ENCODE measurements around the gene PPM1M. TPM values are rescaled to one million over a fixed set of nuclear protein-coding genes. Genes with fewer than 3 reads are reported as not detected.

The PPM1M gene
- total RNA-seq, 2 experiments from 2014 or later: 90.7 to 91.9 TPM

DNA sequence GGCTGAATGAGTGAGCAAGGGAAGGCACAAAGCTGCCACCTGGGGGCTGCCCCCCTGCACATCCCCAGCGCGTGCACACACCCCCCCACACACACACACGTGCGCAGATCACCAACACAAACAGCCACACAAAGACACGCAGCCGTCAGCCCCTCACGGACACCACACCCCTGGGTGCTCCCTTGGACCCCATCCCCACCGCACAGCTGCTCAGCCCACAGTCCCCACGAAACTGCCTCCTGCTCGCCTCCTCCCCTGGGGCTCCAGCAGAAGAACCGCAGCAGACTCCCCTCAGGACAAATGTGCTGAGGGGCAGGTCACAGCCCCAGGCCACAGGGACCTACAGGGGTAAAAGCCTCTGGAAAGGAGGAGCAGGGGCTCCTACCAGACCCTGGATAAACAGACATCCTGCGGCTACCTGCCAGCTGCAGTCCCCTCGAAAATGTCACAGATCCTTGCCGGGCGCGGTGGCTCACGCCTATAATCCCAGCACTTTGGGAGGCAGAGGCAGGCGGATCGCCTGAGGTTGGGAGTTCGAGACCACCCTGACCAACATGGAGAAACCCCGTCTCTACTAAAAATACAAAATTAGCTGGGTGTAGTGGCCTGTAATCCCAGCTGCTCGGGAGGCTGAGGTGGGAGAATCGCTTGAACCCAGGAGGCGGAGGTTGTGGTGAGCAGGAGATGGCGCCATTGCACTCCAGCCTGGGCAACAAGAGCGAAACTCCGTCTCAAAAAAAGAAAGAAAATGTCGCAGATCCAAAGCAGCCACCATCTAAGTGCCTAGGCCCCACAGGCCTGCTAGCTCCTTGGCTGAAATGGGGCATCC is 13.1 kb upstream of the PPM1M start:
- Mint-ChIP-seq H3K9me3 (ENCODE audit: insufficient read depth) (no peaks in the 10 kb centered on the region), H3K4me3 (peak overlapping the region; percentile 17), H3K27ac (peak overlapping the region; percentile 61), H3K36me3 (ENCODE audit: low read depth) (peaks cover 64% of the 10 kb centered on the region), H3K27me3 (ENCODE audit: low read depth) (no peaks in the 10 kb centered on the region), H3K4me1 (ENCODE audit: low read depth) (peaks cover 66% of the 10 kb centered on the region)
- peak; percentile 55 for DNase-seq
- peak; percentile 5 for ATAC-seq
- ChIA-PET POLR2A (interaction anchor here (0.7 to 2.9 kb wide), 8 partner anchors 8 to 56 kb away, joined by 3 to 17 read pairs (median 10); partner anchors contain the start of genes GLYCTK and WDR82), CTCF (interaction anchor here (0.6 to 11.1 kb wide), 19 partner anchors 8 to 180 kb away, joined by 3 to 176 read pairs (median 13); partner anchors contain the start of genes DNAH1, GLYCTK, PPM1M and WDR82)

DNA sequence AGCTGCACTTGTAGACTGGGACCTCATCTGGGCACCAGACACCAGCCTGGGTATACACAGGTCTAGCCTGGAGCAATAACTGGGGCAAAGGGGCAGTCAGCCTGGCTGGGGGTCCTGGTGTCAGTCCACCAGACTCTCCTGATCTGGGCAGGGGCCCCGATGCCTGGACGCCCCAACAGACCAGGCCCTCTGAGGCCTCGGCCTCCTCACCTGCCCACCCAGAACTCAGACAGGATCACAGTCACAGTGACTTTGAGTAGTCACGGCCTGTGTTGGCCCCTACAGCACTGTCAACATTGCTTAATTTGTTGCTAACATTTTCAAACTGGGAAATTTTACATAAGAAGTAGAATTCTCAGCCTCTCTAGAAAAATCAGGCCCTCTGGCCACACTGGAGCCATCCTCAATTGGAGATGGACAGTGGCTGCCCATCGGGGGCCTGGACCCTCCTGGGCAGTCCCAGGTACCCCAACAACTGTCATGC is 12.4 kb upstream of the PPM1M start:
- no peak for DNase-seq
- no peak for ATAC-seq
- Mint-ChIP-seq H3K4me3 (no peak overlapping the region), H3K36me3 (ENCODE audit: low read depth) (peaks cover 59% of the 10 kb centered on the region), H3K27me3 (ENCODE audit: low read depth) (no peaks in the 10 kb centered on the region), H3K4me1 (ENCODE audit: low read depth) (peaks cover 69% of the 10 kb centered on the region), H3K27ac (peak overlapping the region; percentile 61), H3K9me3 (ENCODE audit: insufficient read depth) (no peaks in the 10 kb centered on the region)
- ChIA-PET POLR2A (interaction anchor here (1.8 to 2.9 kb wide), 3 partner anchors 15 to 55 kb away, joined by 6 to 11 read pairs (median 8); partner anchors contain the start of gene GLYCTK), CTCF (interaction anchor here (0.6 to 11.1 kb wide), 12 partner anchors 8 to 106 kb away, joined by 4 to 176 read pairs (median 25); partner anchors contain the start of genes GLYCTK, PPM1M and WDR82)

DNA sequence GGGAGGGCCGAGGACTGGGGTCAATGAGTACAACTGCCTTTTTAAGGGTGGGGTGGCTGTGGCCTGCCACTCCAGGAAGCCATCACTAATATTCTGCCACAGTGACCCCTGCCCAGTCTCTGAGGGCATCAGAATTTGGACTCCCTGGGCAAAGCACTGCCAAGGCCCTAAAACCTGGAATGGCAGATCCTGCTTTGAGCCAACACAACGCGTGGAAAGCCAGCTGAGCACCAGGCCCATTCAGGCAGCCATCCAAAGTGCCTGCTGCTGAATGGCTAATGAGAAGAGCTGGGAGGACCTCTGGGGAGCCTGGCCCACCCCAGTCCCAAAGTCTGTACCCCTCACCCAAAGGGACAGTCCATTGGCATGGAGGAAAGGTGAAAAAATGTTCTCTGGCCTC is 11.6 kb upstream of the PPM1M start:
- DNase-seq (no peak), ATAC-seq (no peak)
- Mint-ChIP-seq H3K36me3 (ENCODE audit: low read depth) (peaks cover 62% of the 10 kb centered on the region), H3K27me3 (ENCODE audit: low read depth) (no peaks in the 10 kb centered on the region), H3K9me3 (ENCODE audit: insufficient read depth) (no peaks in the 10 kb centered on the region), H3K4me3 (peak overlapping the region; percentile 3), H3K27ac (peak overlapping the region; percentile 74), H3K4me1 (ENCODE audit: low read depth) (peaks cover 73% of the 10 kb centered on the region)
- CTCF ChIA-PET: interaction anchor here (0.8 to 13.1 kb wide), 6 partner anchors 8 to 105 kb away, joined by 3 to 176 read pairs (median 28); partner anchors contain the start of genes TLR9 and WDR82
- POLR2A ChIA-PET: interaction anchor here (1.1 to 2.3 kb wide), 3 partner anchors 44 to 48 kb away, joined by 3 to 13 read pairs (median 4); partner anchors contain the start of gene WDR82

DNA sequence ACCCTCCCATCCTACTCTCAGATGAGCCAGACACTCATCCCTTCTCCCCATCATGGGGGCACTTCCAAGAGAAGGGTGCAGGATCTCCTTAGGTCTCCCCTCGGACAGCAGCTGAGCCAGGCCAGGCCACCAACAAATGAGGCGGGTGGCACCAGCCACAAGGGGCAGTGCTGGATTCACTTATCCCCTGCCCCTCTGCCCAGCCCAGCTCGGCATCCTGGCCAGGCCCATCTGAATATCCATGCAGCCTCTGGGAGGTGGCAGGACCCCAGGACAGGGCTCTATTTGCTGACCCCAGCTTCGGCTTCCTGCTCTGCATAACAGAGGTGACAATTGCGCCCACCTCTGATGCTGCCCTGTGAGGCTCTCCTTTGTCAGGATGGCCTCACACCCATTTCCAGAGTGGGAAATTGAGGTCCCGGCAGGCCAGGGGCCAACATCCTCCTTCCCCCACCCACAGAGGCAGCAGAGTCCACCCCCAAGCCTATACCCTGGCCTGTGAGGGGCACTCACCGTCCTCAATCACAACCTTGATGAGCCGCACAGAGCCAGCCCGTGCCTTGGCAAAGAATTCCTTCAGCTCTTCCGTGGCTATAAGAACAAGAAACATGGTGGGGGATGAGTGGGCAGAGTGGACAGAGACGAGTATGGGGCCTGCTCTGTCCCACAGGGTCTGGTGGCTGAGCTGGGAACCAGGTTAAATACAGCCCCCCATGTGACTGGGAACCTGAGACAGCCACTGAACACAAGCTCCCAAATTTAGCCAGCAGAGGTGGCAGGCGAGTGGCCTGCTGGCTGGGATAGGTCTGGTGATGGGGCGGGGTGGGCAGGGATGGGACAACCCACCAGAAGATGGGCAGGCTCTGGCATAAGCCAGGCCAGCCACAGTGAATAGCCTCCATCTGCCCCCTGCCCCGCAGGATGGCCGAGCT is 10.8 kb upstream of the PPM1M start:
- ATAC-seq (no peak), DNase-seq (no peak)
- Mint-ChIP-seq H3K4me3 (no peak overlapping the region), H3K4me1 (ENCODE audit: low read depth) (peaks cover 73% of the 10 kb centered on the region), H3K27me3 (ENCODE audit: low read depth) (no peaks in the 10 kb centered on the region), H3K36me3 (ENCODE audit: low read depth) (peaks cover 61% of the 10 kb centered on the region), H3K27ac (peak overlapping the region; percentile 60), H3K9me3 (ENCODE audit: insufficient read depth) (no peaks in the 10 kb centered on the region)
- POLR2A ChIA-PET: interaction anchor here (0.5 to 2.7 kb wide), 6 partner anchors 12 to 47 kb away, joined by 3 to 13 read pairs (median 5); partner anchors contain the start of gene WDR82
- CTCF ChIA-PET: interaction anchor here (0.8 to 13.1 kb wide), 8 partner anchors 9 to 104 kb away, joined by 3 to 176 read pairs (median 12); partner anchors contain the start of genes TLR9 and WDR82

DNA sequence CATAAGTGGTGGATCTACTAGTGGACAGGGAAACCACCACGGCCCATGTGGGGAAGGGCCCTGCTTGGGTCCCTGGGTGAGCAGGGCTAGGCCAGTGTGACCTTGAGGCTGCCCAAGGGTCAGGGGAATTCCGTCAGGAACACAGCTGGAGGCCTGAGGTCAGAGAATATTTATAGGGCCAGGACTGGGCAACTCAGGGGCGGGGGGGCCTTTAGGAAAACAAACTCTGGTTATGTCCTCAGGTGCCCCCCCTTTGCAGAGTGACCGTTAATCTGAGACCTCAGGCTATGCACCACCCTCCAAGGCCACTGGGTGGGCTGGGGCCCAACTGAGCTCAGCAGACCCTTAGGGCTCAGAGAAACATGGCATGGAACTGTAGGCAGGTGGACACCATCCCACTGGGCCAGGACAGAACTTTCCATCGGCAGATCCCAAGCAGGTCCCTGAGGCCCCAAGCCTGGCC is 9.1 kb upstream of the PPM1M start:
- Mint-ChIP-seq H3K9me3 (ENCODE audit: insufficient read depth) (no peaks in the 10 kb centered on the region), H3K27me3 (ENCODE audit: low read depth) (no peaks in the 10 kb centered on the region), H3K36me3 (ENCODE audit: low read depth) (peaks cover 61% of the 10 kb centered on the region), H3K4me1 (ENCODE audit: low read depth) (peaks cover 76% of the 10 kb centered on the region), H3K27ac (peak overlapping the region; percentile 52), H3K4me3 (peak overlapping the region; percentile 36)
- DNase-seq: no peak
- ChIA-PET CTCF (interaction anchor here (1.2 to 13.1 kb wide), 6 partner anchors 11 to 103 kb away, joined by 4 to 176 read pairs (median 36); partner anchors contain the start of genes TLR9 and WDR82), POLR2A (interaction anchor here (0.5 to 20.7 kb wide), 7 partner anchors 12 to 760 kb away, joined by 3 to 400 read pairs (median 6); partner anchors contain the start of genes GLYCTK and WDR82)
- ATAC-seq: no peak

DNA sequence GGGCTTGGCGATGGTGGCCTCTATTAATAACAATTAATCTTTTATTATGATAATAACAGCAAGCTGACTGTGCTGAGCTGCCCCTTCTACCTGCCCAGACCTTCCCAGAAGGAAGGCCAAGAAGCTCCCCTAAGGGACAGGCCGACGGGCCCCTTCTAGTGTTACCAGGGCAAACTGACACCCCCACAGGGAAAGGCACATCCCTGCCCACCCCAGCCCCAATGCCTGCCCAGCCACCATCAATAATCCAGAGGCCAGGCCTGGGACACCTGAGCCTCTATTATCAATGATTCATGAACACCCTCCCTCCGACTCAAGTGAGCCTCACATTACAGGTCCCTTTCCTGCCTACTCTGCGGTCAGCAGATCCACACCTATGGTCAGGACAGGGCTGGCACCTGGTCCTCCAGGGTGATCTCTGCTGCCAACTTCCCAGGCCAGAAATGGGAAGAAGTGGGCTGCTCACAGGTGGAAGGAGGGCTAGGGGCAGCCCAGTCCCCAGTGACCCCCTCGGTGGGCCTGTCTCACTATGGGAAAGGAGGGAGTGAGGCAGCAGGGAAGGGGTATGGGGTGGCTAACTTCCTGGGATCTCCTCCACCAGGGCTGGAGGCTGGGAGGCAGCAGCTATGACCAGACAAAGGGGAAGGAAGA is 8.4 kb upstream of the PPM1M start:
- H3K9me3 Mint-ChIP-seq (ENCODE audit: insufficient read depth): no peaks in the 10 kb centered on the region
- POLR2A ChIA-PET: interaction anchor here (0.9 to 20.7 kb wide), 6 partner anchors 11 to 59 kb away, joined by 3 to 400 read pairs (median 16); partner anchors contain the start of genes GLYCTK, TLR9 and WDR82

DNA sequence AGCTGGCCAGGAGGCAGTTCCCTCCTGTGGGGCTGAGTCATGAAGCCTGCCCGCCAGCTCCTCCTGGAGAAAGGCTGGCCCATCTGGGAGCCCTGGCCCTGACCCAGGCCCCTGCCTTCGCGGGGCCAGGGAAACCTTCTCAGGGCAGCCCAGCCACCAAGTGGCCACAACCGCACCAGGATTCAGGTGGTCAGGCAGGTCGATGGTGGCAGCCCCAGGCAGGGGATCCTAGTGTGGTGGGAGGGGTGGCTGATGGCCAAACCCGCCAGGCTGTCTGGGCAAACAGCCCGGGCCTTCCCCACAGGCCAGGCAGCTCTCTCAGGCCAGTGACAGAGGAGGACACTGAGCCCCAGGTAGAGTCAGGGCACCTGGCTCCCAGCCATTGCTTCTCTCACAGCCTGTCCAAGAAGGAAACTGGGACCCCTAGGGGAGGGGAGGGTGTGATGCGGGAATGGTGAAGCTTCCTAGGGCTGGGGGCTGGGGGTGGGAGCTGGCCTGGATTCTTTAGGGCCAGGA is 7.8 kb upstream of the PPM1M start:
- POLR2A ChIA-PET: interaction anchor here (1.8 to 20.7 kb wide), 5 partner anchors 11 to 45 kb away, joined by 4 to 400 read pairs (median 17); partner anchors contain the start of genes GLYCTK, TLR9 and WDR82
- CTCF ChIA-PET: interaction anchor here (1.2 to 13.1 kb wide), 6 partner anchors 10 to 102 kb away, joined by 3 to 176 read pairs (median 36); partner anchors contain the start of genes TLR9 and WDR82
- Mint-ChIP-seq H3K27ac (peak overlapping the region; percentile 71), H3K27me3 (ENCODE audit: low read depth) (no peaks in the 10 kb centered on the region), H3K9me3 (ENCODE audit: insufficient read depth) (no peaks in the 10 kb centered on the region), H3K36me3 (ENCODE audit: low read depth) (peaks cover 59% of the 10 kb centered on the region), H3K4me3 (peak overlapping the region; percentile 96), H3K4me1 (ENCODE audit: low read depth) (peaks cover 73% of the 10 kb centered on the region)
- DNase-seq: no peak
- ATAC-seq: no peak

More for the DNA sequence above, 8.4 kb upstream of the PPM1M start:
- DNase-seq: no peak
- Mint-ChIP-seq H3K4me1 (ENCODE audit: low read depth) (peaks cover 76% of the 10 kb centered on the region), H3K36me3 (ENCODE audit: low read depth) (peaks cover 61% of the 10 kb centered on the region), H3K27me3 (ENCODE audit: low read depth) (no peaks in the 10 kb centered on the region), H3K27ac (peak overlapping the region; percentile 71), H3K4me3 (peak overlapping the region; percentile 96)
- ATAC-seq: no peak
- CTCF ChIA-PET: interaction anchor here (1.2 to 13.1 kb wide), 7 partner anchors 11 to 102 kb away, joined by 3 to 176 read pairs (median 34); partner anchors contain the start of genes TLR9 and WDR82

DNA sequence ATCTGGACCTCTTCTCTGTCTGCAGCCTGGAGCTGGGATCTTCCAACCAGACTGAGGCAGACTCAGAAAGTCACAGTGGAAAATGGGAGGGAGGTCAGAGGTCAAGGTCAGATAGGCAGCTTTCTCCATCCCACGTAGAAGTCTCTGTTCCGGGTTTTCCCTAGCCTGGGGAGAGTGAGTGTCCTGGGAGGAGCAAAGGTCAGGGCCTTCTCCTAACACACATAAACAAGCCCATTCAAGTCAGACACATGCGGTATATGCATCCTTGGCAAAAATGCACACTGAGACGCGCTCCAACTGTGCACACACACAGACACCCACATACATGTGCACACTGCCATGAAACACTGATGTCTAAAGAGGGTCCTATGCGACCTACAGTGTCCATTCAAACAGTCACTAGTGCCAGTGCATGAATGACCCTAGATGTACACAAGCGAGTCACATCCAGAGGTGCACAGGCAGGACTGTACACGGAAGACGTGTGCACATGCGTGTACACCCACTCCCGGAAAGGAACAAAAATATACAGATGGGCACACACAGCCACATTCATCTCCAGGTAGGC is 7.3 kb upstream of the PPM1M start:
- CTCF ChIA-PET: interaction anchor here (0.9 to 13.1 kb wide), 9 partner anchors 13 to 101 kb away, joined by 3 to 176 read pairs (median 13); partner anchors contain the start of genes TLR9 and WDR82
- POLR2A ChIA-PET: interaction anchor here (0.8 to 20.7 kb wide), 10 partner anchors 10 to 1899 kb away, joined by 3 to 400 read pairs (median 9); partner anchors contain the start of genes GLYCTK, TLR9 and WDR82
- no peaks in the 10 kb centered on the region for H3K27me3 Mint-ChIP-seq (ENCODE audit: low read depth)
- H3K27ac Mint-ChIP-seq: peak overlapping the region; percentile 95
- ATAC-seq: no peak
- peaks cover 72% of the 10 kb centered on the region for H3K4me1 Mint-ChIP-seq (ENCODE audit: low read depth)
- DNase-seq: no peak
- H3K9me3 Mint-ChIP-seq (ENCODE audit: insufficient read depth): no peaks in the 10 kb centered on the region
- H3K36me3 Mint-ChIP-seq (ENCODE audit: low read depth): peaks cover 58% of the 10 kb centered on the region
- H3K4me3 Mint-ChIP-seq: peak overlapping the region; percentile 96

DNA sequence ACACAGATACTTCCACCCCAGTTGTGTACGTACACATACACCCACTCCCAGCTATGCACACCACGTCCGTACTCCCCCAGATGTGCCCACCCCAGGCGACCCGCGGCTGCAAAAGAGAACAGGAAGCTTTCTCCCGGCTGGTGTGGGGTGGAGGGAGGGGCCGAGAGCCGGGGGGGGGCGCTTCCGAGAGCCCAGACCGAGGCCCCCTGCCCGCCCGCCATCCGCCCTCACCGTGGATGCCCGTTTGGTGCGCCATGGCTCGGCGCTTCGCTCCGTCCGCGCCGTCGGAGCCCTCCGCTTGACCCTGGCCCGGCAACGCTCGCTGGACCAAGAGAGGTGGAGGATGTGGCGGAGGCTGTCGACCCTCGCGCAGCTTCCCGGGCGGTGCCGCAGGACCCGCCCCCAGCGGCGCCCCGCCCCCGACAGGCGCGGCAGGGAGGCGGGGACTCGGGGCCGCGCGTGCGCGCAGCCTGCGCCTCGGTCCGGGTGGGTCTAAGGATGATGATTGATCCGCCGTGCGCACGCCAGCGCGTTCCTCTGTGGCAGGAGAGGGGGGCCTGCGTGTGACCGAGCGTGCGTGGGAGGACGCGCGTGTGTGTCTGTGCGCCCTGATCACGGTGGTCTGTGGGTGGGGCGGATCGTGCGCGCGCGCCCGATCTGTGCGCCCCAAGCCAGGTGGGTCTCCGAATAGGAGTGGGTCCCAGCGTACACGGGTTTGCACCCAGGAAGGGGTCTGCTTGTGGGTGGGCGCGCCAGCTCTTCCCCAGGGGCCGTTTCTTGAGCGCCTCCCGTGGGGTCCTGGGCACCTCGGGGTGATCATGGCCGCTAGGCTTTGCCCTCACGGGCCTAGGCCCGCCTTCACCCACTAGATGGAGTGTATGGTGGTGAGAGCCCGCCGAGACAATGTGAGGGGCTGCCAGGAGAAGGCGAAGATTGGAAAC is 6.5 kb upstream of the PPM1M start, which contains the start of gene TWF2:
TSS of gene TWF2 (minus strand) at position 398 of the 941 bp plus-strand sequence. CDS start at position 256, 142 bp downstream.
- ChIA-PET POLR2A (interaction anchor here (0.5 to 20.7 kb wide), 11 partner anchors 9 to 1900 kb away, joined by 3 to 400 read pairs (median 4); partner anchors contain the start of genes GLYCTK, TLR9 and WDR82), CTCF (interaction anchor here (0.9 to 13.1 kb wide), 9 partner anchors 13 to 100 kb away, joined by 3 to 176 read pairs (median 13); partner anchors contain the start of genes TLR9 and WDR82)
- no peaks in the 10 kb centered on the region for H3K9me3 Mint-ChIP-seq (ENCODE audit: insufficient read depth)
- no peaks in the 10 kb centered on the region for H3K27me3 Mint-ChIP-seq (ENCODE audit: low read depth)
- ATAC-seq: peak; percentile 83
- peak within 1 kb of the TSS; percentile 96 for H3K4me3 Mint-ChIP-seq
- peaks cover 56% of the 10 kb centered on the region for H3K36me3 Mint-ChIP-seq (ENCODE audit: low read depth)
- DNase-seq: peak; percentile 85
- peaks cover 73% of the 10 kb centered on the region for H3K4me1 Mint-ChIP-seq (ENCODE audit: low read depth)
- peak within 1 kb of the TSS; percentile 96 for H3K27ac Mint-ChIP-seq

All from activated CD8-positive, alpha-beta T cell treated with anti-CD3 and anti-CD28 coated beads, Interleukin-2, amount 10 ng/mL, durations not matched to agents 7 days and 5 days (primary cell).